HepG2 (cell line): ENCODE measurements around the gene TMEM50B. TPM values are rescaled to one million over a fixed set of nuclear protein-coding genes. Genes with fewer than 3 reads are reported as not detected.

ENCODE experiments used
- ASH2L ChIP-seq: fragments of 300-600, 200-600 bp; sonication (generic); IDR thresholded peaks from 2 replicates; pipeline ENCODE4 v1.7.0; 2017; ENCODE audit warnings: low read depth, mild to moderate bottlenecking, moderate library complexity, mixed read lengths, low read length; ENCODE audit not compliant: insufficient read length
- CBFB ChIP-seq: sonication (generic); formaldehyde crosslinking; IDR thresholded peaks from 2 replicates; pipeline ENCODE4 v1.4.0; 2020; ENCODE audit warnings: missing genetic modification reagents
- FLYWCH1 ChIP-seq: sonication (generic); formaldehyde crosslinking; IDR thresholded peaks from 2 replicates; pipeline ENCODE4 v1.8.1; 2023; ENCODE audit warnings: mild to moderate bottlenecking, missing genetic modification reagents
- HDAC1 ChIP-seq: sonication (generic); formaldehyde crosslinking; IDR thresholded peaks from 2 replicates; pipeline ENCODE4 v1.5.1; 2020; ENCODE audit warnings: mild to moderate bottlenecking, missing genetic modification reagents
- HES4 ChIP-seq: sonication (generic); formaldehyde crosslinking; IDR thresholded peaks from 2 replicates; pipeline ENCODE4 v1.9.0; 2021; ENCODE audit warnings: mild to moderate bottlenecking, missing genetic modification reagents, borderline replicate concordance
- KDM5A ChIP-seq: fragments of 200-600 bp; sonication (generic); IDR thresholded peaks from 2 replicates; pipeline ENCODE4 v1.7.0; 2018; ENCODE audit warnings: antibody characterized with exemption, mild to moderate bottlenecking, low read length, borderline replicate concordance
- MBNL3 ChIP-seq: fragments of 250-450 bp; sonication (Bioruptor Pico); conservative IDR thresholded peaks from 2 replicates; pipeline ENCODE4 v1.8.0; 2022; ENCODE audit warnings: mild to moderate bottlenecking, inconsistent platforms
- MLLT10 ChIP-seq: sonication (generic); formaldehyde crosslinking; IDR thresholded peaks from 2 replicates; pipeline ENCODE4 v1.4.0; 2020; ENCODE audit warnings: missing genetic modification reagents
- MYC ChIP-seq: sonication (generic); formaldehyde crosslinking; IDR thresholded peaks from 2 replicates; pipeline ENCODE4 v1.9.0; 2021; ENCODE audit warnings: missing genetic modification reagents, borderline replicate concordance
- RBAK ChIP-seq: sonication (generic); formaldehyde crosslinking; IDR thresholded peaks from 2 replicates; pipeline ENCODE4 v1.5.1; 2020; ENCODE audit warnings: mild to moderate bottlenecking, missing genetic modification reagents
- SOX13 ChIP-seq, 3 experiments: fragments of 450-650 bp in 1 of 3; sonication (generic) in 1 of 3; formaldehyde crosslinking in 1 of 3; IDR thresholded peaks in 2 of 3; conservative IDR thresholded peaks in 1 of 3; 2 replicates each; pipeline versions ENCODE4 v1.5.0 to v1.6.1; 2016 to 2020; ENCODE audit warnings: antibody characterized with exemption in 1 of 3, mild to moderate bottlenecking in 1 of 3, missing compliant biosample characterization in 1 of 3, missing genetic modification reagents in 1 of 3, moderate library complexity in 1 of 3
- ZFAT ChIP-seq: sonication (generic); formaldehyde crosslinking; conservative IDR thresholded peaks from 2 replicates; pipeline ENCODE4 v1.8.1; 2023; ENCODE audit warnings: missing genetic modification reagents, inconsistent platforms
- ZNF232 ChIP-seq: sonication (generic); formaldehyde crosslinking; IDR thresholded peaks from 2 replicates; pipeline ENCODE4 v1.4.0; 2020; ENCODE audit warnings: missing genetic modification reagents, borderline replicate concordance
- ZNF431 ChIP-seq: sonication (generic); formaldehyde crosslinking; IDR thresholded peaks from 2 replicates; pipeline ENCODE4 v1.9.0; 2022; ENCODE audit warnings: missing genetic modification reagents, low read depth, mild to moderate bottlenecking, borderline replicate concordance
- ZNF563 ChIP-seq: sonication (generic); formaldehyde crosslinking; IDR thresholded peaks from 2 replicates; pipeline ENCODE4 v1.8.0; 2022; ENCODE audit warnings: mild to moderate bottlenecking, moderate library complexity, missing genetic modification reagents
- ZNF564 ChIP-seq: sonication (generic); formaldehyde crosslinking; IDR thresholded peaks from 2 replicates; pipeline ENCODE4 v1.8.1; 2023; ENCODE audit warnings: mild to moderate bottlenecking, missing genetic modification reagents
- ZNF713 ChIP-seq: sonication (generic); formaldehyde crosslinking; IDR thresholded peaks from 2 replicates; pipeline ENCODE4 v1.4.0; 2020; ENCODE audit warnings: mild to moderate bottlenecking, missing genetic modification reagents
- ZNF768 ChIP-seq: sonication (generic); formaldehyde crosslinking; IDR thresholded peaks from 2 replicates; pipeline ENCODE4 v1.4.0; 2020; ENCODE audit warnings: missing genetic modification reagents
- ZNF83 ChIP-seq: sonication (generic); formaldehyde crosslinking; IDR thresholded peaks from 2 replicates; pipeline ENCODE4 v1.4.0; 2020; ENCODE audit warnings: missing genetic modification reagents, mild to moderate bottlenecking, borderline replicate concordance
- ZSCAN20 ChIP-seq: sonication (generic); formaldehyde crosslinking; IDR thresholded peaks from 2 replicates; pipeline ENCODE4 v1.4.0; 2020; ENCODE audit warnings: missing genetic modification reagents, mild to moderate bottlenecking, borderline replicate concordance
- polyA plus RNA-seq, 8 experiments: library from polyadenylated mRNA; depleted of rRNA in 3 of 8; stranded (reverse) in 7 of 8; unstranded in 1 of 8; fragments of >200 nt; fragmentation: Illumina TruSeq in 4 of 8; extraction: Trizol in 4 of 8; gene quantifications; 2 replicates each; pipeline versions ENCODE4 v1.2.1 to v1.2.3, GENCODE V29; 2011 to 2016; ENCODE audit warnings: low read depth in 4 of 8, missing spikeins in 1 of 8, mixed read lengths in 1 of 8; ENCODE audit not compliant: insufficient read depth in 1 of 8
- total RNA-seq, 5 experiments: library from RNA; depleted of rRNA; stranded (reverse); fragments of >200 nt; fragmentation: Illumina TruSeq; extraction: Trizol; gene quantifications; 2 replicates each; pipeline ENCODE4 v1.2.3, GENCODE V29; 2016; ENCODE audit warnings: low read depth in 1 of 5
- TF ChIP-seq, protein P1 (sequence below): sonication (generic); formaldehyde crosslinking; IDR thresholded peaks from 2 replicates; pipeline ENCODE4 v1.4.0; 2020; ENCODE audit warnings: missing genetic modification reagents
- TF ChIP-seq, protein P2 (sequence below): sonication (generic); formaldehyde crosslinking; IDR thresholded peaks from 2 replicates; pipeline ENCODE4 v1.4.0; 2020; ENCODE audit warnings: low read depth, mild to moderate bottlenecking, missing genetic modification reagents
- TF ChIP-seq, protein P3 (sequence below): sonication (generic); formaldehyde crosslinking; conservative IDR thresholded peaks from 2 replicates; pipeline ENCODE4 v1.8.0; 2022; ENCODE audit warnings: mild to moderate bottlenecking, moderate library complexity, missing genetic modification reagents

TMEM50B gene
- total and polyA plus RNA-seq, 2 of the 13 experiments (the other 11 are each of a cell fraction or from before 2014, with no cell fraction given): 29.9 to 46.3 TPM

DNA sequence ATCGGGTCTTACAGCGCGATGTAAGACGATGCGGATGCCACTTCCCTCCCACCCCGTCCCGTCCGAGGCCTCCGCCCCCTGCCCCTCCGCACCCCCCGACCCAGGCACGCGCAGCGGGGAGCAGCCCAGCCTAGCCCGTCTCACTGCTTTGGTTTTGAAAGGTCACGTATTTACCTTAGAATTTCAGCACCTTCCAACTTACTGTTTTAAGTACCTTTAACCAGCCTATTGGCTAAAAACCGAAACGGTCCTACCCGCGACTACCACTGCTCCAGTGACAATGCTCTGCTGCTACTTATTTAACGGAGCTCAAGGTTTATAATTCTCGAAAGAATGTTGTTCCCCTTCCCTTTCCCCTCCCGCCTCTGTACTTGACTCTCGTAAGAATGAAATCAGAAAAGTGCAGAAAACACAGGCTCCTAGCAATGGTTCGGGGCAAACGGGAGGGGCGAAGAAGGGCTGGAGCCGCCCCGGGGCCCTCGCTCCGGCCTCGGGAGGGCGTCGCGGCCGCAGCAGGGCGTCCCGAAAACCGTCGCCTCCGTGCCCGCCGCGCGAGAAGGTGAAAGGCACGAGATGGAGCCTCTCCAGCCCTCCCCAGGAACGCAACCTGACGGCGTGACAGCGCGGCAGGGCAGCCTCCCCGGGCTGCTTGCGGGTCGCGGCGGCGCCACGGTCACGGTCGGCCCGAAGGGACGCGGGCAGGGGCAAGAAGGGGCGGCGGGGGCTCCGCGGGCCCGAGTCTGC is 667 bp downstream of the TMEM50B start (continued):
- TF ChIP-seq, protein P1, sequence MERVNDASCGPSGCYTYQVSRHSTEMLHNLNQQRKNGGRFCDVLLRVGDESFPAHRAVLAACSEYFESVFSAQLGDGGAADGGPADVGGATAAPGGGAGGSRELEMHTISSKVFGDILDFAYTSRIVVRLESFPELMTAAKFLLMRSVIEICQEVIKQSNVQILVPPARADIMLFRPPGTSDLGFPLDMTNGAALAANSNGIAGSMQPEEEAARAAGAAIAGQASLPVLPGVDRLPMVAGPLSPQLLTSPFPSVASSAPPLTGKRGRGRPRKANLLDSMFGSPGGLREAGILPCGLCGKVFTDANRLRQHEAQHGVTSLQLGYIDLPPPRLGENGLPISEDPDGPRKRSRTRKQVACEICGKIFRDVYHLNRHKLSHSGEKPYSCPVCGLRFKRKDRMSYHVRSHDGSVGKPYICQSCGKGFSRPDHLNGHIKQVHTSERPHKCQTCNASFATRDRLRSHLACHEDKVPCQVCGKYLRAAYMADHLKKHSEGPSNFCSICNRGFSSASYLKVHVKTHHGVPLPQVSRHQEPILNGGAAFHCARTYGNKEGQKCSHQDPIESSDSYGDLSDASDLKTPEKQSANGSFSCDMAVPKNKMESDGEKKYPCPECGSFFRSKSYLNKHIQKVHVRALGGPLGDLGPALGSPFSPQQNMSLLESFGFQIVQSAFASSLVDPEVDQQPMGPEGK: 0 out of 2 replicates have a peak, but pooled peaks have one; percentile 9
- TF ChIP-seq ZNF768 (CRISPR knock-in tag) (peak; percentile 12; the same call in 1 of the 2 replicates), ZNF431 (CRISPR knock-in tag) (0 out of 2 replicates have a peak, but pooled peaks have one; percentile 6), ZNF563 (peak; percentile 78), HDAC1 (CRISPR knock-in tag) (peak; percentile 2; the same call in 1 of the 2 replicates), KDM5A (peak; percentile 43; the same call in 1 of the 2 replicates), ZFAT (CRISPR knock-in tag) (no peak), FLYWCH1 (peak; percentile 62; the same call in 1 of the 2 replicates), ASH2L (peak; percentile 83), ZNF232 (CRISPR knock-in tag) (no peak), SOX13 (IDR thresholded peaks at IDR 0.05) (no peak), SOX13 (CRISPR knock-in tag; conservative IDR thresholded peaks at IDR 0.05 in 1 of 2, IDR thresholded peaks at IDR 0.05 in 1 of 2) (no peak), HES4 (CRISPR knock-in tag) (peak; percentile 81; the same call in 1 of the 2 replicates), MBNL3 (no peak), ZNF564 (CRISPR knock-in tag) (no peak), ZNF713 (no peak), RBAK (CRISPR knock-in tag) (no peak), MLLT10 (CRISPR knock-in tag) (no peak), ZSCAN20 (CRISPR knock-in tag) (no peak), ZNF83 (CRISPR knock-in tag) (peak; percentile 39; the same call in 1 of the 2 replicates), MYC (CRISPR knock-in tag) (peak; percentile 18; the same call in 1 of the 2 replicates), CBFB (CRISPR knock-in tag) (no peak)
- TF ChIP-seq, protein P2, sequence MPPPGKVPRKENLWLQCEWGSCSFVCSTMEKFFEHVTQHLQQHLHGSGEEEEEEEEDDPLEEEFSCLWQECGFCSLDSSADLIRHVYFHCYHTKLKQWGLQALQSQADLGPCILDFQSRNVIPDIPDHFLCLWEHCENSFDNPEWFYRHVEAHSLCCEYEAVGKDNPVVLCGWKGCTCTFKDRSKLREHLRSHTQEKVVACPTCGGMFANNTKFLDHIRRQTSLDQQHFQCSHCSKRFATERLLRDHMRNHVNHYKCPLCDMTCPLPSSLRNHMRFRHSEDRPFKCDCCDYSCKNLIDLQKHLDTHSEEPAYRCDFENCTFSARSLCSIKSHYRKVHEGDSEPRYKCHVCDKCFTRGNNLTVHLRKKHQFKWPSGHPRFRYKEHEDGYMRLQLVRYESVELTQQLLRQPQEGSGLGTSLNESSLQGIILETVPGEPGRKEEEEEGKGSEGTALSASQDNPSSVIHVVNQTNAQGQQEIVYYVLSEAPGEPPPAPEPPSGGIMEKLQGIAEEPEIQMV (CRISPR knock-in tag): no peak
- TF ChIP-seq, protein P3, sequence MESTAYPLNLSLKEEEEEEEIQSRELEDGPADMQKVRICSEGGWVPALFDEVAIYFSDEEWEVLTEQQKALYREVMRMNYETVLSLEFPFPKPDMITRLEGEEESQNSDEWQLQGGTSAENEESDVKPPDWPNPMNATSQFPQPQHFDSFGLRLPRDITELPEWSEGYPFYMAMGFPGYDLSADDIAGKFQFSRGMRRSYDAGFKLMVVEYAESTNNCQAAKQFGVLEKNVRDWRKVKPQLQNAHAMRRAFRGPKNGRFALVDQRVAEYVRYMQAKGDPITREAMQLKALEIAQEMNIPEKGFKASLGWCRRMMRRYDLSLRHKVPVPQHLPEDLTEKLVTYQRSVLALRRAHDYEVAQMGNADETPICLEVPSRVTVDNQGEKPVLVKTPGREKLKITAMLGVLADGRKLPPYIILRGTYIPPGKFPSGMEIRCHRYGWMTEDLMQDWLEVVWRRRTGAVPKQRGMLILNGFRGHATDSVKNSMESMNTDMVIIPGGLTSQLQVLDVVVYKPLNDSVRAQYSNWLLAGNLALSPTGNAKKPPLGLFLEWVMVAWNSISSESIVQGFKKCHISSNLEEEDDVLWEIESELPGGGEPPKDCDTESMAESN (CRISPR knock-in tag): peak; percentile 74
